Stomach (tissue), 4 donors: ENCODE measurements around the gene ATF7.

Source experiments
- EP300 ChIP-seq: sonication (generic); formaldehyde crosslinking; IDR thresholded peaks from one replicate; pipeline ENCODE4 v1.6.1; 2017; ENCODE audit warnings: antibody characterized with exemption
- POLR2A ChIP-seq, 4 donors: fragments of 450-650 bp; IDR thresholded peaks; one replicate each; pipeline ENCODE4 v1.6.1; 2016; ENCODE audit warnings: antibody characterized with exemption in 4 of 4, control low read depth in 2 of 4, mild to moderate bottlenecking in 1 of 4, moderate library complexity in 1 of 4
- POLR2AphosphoS5 ChIP-seq, 3 donors: sonication (generic); formaldehyde crosslinking; IDR thresholded peaks; one replicate each; pipeline ENCODE4 v1.6.1; 2016; ENCODE audit warnings: antibody characterized with exemption in 3 of 3
- TF ChIP-seq, protein P1 (sequence below), 7 experiments: fragments of 450-650 bp in 4 of 7; fragments of 200-600 bp in 3 of 7; sonication (generic) in 3 of 7; IDR thresholded peaks; one replicate each; pipeline ENCODE4 v1.5.1; 2016 to 2019; ENCODE audit warnings: antibody characterized with exemption in 7 of 7, control low read depth in 2 of 7, mild to moderate bottlenecking in 1 of 7

DNA sequence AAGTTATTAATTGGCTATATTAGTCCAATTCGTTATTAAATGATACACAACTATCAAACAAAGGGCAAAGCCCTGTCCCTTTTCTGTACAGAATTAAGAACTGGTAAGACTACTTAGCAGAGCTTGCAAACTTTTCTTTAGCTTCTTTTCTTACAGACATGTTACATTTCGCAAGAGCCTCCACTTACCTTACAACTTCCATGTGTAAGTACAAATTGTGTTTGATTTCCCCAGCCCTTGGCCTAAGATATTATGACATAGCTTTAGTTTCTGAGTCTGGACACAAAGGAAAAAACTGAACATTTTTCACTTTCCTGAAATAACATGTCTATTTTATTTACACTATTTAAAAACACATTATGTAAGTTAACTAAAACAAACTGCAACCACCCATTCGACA lies 1.7 kb downstream of the ATF7 start:
- no peak for TF ChIP-seq POLR2A (IDR thresholded peaks at IDR 0.05)
- TF ChIP-seq, protein P1, sequence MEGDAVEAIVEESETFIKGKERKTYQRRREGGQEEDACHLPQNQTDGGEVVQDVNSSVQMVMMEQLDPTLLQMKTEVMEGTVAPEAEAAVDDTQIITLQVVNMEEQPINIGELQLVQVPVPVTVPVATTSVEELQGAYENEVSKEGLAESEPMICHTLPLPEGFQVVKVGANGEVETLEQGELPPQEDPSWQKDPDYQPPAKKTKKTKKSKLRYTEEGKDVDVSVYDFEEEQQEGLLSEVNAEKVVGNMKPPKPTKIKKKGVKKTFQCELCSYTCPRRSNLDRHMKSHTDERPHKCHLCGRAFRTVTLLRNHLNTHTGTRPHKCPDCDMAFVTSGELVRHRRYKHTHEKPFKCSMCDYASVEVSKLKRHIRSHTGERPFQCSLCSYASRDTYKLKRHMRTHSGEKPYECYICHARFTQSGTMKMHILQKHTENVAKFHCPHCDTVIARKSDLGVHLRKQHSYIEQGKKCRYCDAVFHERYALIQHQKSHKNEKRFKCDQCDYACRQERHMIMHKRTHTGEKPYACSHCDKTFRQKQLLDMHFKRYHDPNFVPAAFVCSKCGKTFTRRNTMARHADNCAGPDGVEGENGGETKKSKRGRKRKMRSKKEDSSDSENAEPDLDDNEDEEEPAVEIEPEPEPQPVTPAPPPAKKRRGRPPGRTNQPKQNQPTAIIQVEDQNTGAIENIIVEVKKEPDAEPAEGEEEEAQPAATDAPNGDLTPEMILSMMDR (IDR thresholded peaks at IDR 0.05): no peak
- no peak for TF ChIP-seq EP300
- TF ChIP-seq POLR2AphosphoS5 (IDR thresholded peaks at IDR 0.05): no peak
